Tibial nerve (tissue), 4 donors: ENCODE results near the gene WDR37. TPM values are rescaled to one million over a fixed set of nuclear protein-coding genes. Genes with fewer than 3 reads are reported as not detected.

Source experiments
- DNase-seq, 2 donors: peaks; one replicate each; pipeline ENCODE4 v3.0.0-alpha.2; 2019; ENCODE audit warnings: low spot score in 2 of 2
- H3K27ac ChIP-seq, 4 donors: fragments of 200-600 bp; sonication (generic) in 3 of 4; one replicate each; pipeline ENCODE4 v1.5.1; 2017 to 2019; ENCODE audit warnings: mild to moderate bottlenecking in 1 of 4
- H3K27me3 ChIP-seq, 2 donors: fragments of 200-600 bp; sonication (generic) in 1 of 2; one replicate each; pipeline versions ENCODE4 v1.5.1 to v1.6.0; 2017 to 2019
- H3K36me3 ChIP-seq, 3 donors: fragments of 200-600 bp; sonication (generic); one replicate each; pipeline ENCODE4 v1.5.1; 2018 to 2019
- H3K4me1 ChIP-seq, 4 donors: fragments of 200-600 bp; sonication (generic) in 3 of 4; one replicate each; pipeline ENCODE4 v1.5.1; 2017 to 2019
- H3K4me3 ChIP-seq, 4 donors: fragments of 200-600 bp; sonication (generic) in 3 of 4; one replicate each; pipeline ENCODE4 v1.5.1; 2017 to 2019; ENCODE audit warnings: mild to moderate bottlenecking in 1 of 4, moderate library complexity in 1 of 4
- H3K9me3 ChIP-seq, 4 donors: fragments of 200-600 bp; sonication (generic) in 3 of 4; one replicate each; pipeline ENCODE4 v1.5.1; 2017 to 2019
- CTCF ChIP-seq, 5 experiments: fragments of 200-600 bp in 3 of 5; fragments of 450-650 bp in 2 of 5; sonication (generic) in 3 of 5; IDR thresholded peaks; one replicate each; pipeline ENCODE4 v1.5.1; 2016 to 2019; ENCODE audit warnings: antibody characterized with exemption in 5 of 5, mild to moderate bottlenecking in 3 of 5, moderate library complexity in 2 of 5
- EP300 ChIP-seq, 2 donors: sonication (generic); formaldehyde crosslinking; IDR thresholded peaks; one replicate each; pipeline ENCODE4 v1.6.1; 2017; ENCODE audit warnings: antibody characterized with exemption in 2 of 2, mild to moderate bottlenecking in 1 of 2
- POLR2A ChIP-seq, 2 donors: fragments of 450-650 bp; IDR thresholded peaks; one replicate each; pipeline ENCODE4 v1.6.1; 2017; ENCODE audit warnings: antibody characterized with exemption in 2 of 2, mild to moderate bottlenecking in 2 of 2, moderate library complexity in 2 of 2
- WGBS, 2 donors: methylation state at CpG; one replicate each; pipeline ENCODE4 v1.1.5; 2018; 5-methylcytosine and 5-hydroxymethylcytosine counted together
- total RNA-seq, 4 donors: library from RNA; depleted of rRNA; stranded (reverse); fragments of >200 nt; gene quantifications; one replicate each; pipeline ENCODE4 v1.1.0, GENCODE V29; 2016

WDR37 gene
- total RNA-seq, 4 donors from 2014 or later, result 9.6 to 14.4 (median 12.9) TPM

GRCh38 chr10:1100691-1101368 lies 44.6 kb downstream of the WDR37 start:
- Histone ChIP-seq H3K4me1 (peaks cover 0 to 5% (median 0%) of the 10 kb centered on the region in 4 donors), H3K27me3 (no peaks in the 10 kb centered on the region), H3K36me3 (peaks cover 0 to 89% (median 11%) of the 10 kb centered on the region in 3 donors), H3K9me3 (no peaks in the 10 kb centered on the region), H3K27ac (no peak overlapping the region), H3K4me3 (no peak overlapping the region)
- DNase-seq, result no peak
- TF ChIP-seq CTCF (IDR thresholded peaks at IDR 0.05) (no peak), POLR2A (IDR thresholded peaks at IDR 0.05) (no peak), EP300 (IDR thresholded peaks at IDR 0.05) (no peak)
- WGBS, 2 donors, result 71 to 78% methylated on average over 23 of the region's 23 CpGs

GRCh38 chr10:1101946-1102345 lies 45.8 kb downstream of the WDR37 start:
- Histone ChIP-seq H3K27ac (no peak overlapping the region), H3K4me1 (peaks cover 0 to 5% (median 0%) of the 10 kb centered on the region in 4 donors), H3K27me3 (no peaks in the 10 kb centered on the region), H3K9me3 (no peaks in the 10 kb centered on the region), H3K4me3 (no peak overlapping the region), H3K36me3 (peaks cover 0 to 89% (median 11%) of the 10 kb centered on the region in 3 donors)
- DNase-seq, result no peak
- TF ChIP-seq CTCF (IDR thresholded peaks at IDR 0.05) (no peak), EP300 (IDR thresholded peaks at IDR 0.05) (no peak), POLR2A (IDR thresholded peaks at IDR 0.05) (no peak)
- 94 to 95% methylated on average over 37 of the region's 37 CpGs for WGBS, 2 donors

GRCh38 chr10:1102416-1102815 lies 46.2 kb downstream of the WDR37 start:
- H3K4me3 ChIP-seq, result no peak overlapping the region
- no peak for DNase-seq
- no peak for TF ChIP-seq POLR2A (IDR thresholded peaks at IDR 0.05)
- no peak for TF ChIP-seq CTCF (IDR thresholded peaks at IDR 0.05)
- no peak for TF ChIP-seq EP300 (IDR thresholded peaks at IDR 0.05)
- H3K9me3 ChIP-seq, result no peaks in the 10 kb centered on the region
- no peaks in the 10 kb centered on the region for H3K27me3 ChIP-seq
- WGBS, 2 donors, result 80 to 83% methylated on average over 7 of the region's 7 CpGs
- peaks cover 0 to 5% (median 0%) of the 10 kb centered on the region in 4 donors for H3K4me1 ChIP-seq
- H3K36me3 ChIP-seq, result peaks cover 0 to 89% (median 11%) of the 10 kb centered on the region in 3 donors
- no peak overlapping the region for H3K27ac ChIP-seq

GRCh38 chr10:1102831-1103230 lies 46.6 kb downstream of the WDR37 start:
- Histone ChIP-seq H3K27me3 (no peaks in the 10 kb centered on the region), H3K4me3 (no peak overlapping the region), H3K36me3 (peaks cover 0 to 89% (median 11%) of the 10 kb centered on the region in 3 donors), H3K4me1 (peaks cover 0 to 5% (median 0%) of the 10 kb centered on the region in 4 donors), H3K27ac (no peak overlapping the region), H3K9me3 (no peaks in the 10 kb centered on the region)
- 95% methylated on average over 2 of the region's 2 CpGs for WGBS, 2 donors
- no peak for DNase-seq
- no peak for TF ChIP-seq CTCF (IDR thresholded peaks at IDR 0.05)
- TF ChIP-seq EP300 (IDR thresholded peaks at IDR 0.05), result no peak
- TF ChIP-seq POLR2A (IDR thresholded peaks at IDR 0.05), result no peak

GRCh38 chr10:1103551-1103950 lies 47.4 kb downstream of the WDR37 start:
- no peak for TF ChIP-seq CTCF (IDR thresholded peaks at IDR 0.05)
- no peak for TF ChIP-seq POLR2A (IDR thresholded peaks at IDR 0.05)
- no peak for TF ChIP-seq EP300 (IDR thresholded peaks at IDR 0.05)
- WGBS, 2 donors, result 94 to 97% methylated on average over 18 of the region's 18 CpGs

More at GRCh38 chr10:1103551-1103950, 47.4 kb downstream of the WDR37 start:
- H3K27me3 ChIP-seq, result no peaks in the 10 kb centered on the region
- H3K4me3 ChIP-seq, result no peak overlapping the region
- H3K27ac ChIP-seq, result no peak overlapping the region
- H3K36me3 ChIP-seq, result peaks cover 0 to 89% (median 11%) of the 10 kb centered on the region in 3 donors
- H3K4me1 ChIP-seq, result peaks cover 0 to 5% (median 0%) of the 10 kb centered on the region in 4 donors
- no peaks in the 10 kb centered on the region for H3K9me3 ChIP-seq
- no peak for DNase-seq
